NCI-H1105 treated with DMSO at 0.1 percent for 48 hours (cell line): ENCODE data around the gene GPR152.

Experiments used
- DNase-seq: peaks from one replicate; lab custom pipeline; 2025; lab: John Stamatoyannopoulos, UW

Gene GPR152, protein sequence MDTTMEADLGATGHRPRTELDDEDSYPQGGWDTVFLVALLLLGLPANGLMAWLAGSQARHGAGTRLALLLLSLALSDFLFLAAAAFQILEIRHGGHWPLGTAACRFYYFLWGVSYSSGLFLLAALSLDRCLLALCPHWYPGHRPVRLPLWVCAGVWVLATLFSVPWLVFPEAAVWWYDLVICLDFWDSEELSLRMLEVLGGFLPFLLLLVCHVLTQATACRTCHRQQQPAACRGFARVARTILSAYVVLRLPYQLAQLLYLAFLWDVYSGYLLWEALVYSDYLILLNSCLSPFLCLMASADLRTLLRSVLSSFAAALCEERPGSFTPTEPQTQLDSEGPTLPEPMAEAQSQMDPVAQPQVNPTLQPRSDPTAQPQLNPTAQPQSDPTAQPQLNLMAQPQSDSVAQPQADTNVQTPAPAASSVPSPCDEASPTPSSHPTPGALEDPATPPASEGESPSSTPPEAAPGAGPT

DNA sequence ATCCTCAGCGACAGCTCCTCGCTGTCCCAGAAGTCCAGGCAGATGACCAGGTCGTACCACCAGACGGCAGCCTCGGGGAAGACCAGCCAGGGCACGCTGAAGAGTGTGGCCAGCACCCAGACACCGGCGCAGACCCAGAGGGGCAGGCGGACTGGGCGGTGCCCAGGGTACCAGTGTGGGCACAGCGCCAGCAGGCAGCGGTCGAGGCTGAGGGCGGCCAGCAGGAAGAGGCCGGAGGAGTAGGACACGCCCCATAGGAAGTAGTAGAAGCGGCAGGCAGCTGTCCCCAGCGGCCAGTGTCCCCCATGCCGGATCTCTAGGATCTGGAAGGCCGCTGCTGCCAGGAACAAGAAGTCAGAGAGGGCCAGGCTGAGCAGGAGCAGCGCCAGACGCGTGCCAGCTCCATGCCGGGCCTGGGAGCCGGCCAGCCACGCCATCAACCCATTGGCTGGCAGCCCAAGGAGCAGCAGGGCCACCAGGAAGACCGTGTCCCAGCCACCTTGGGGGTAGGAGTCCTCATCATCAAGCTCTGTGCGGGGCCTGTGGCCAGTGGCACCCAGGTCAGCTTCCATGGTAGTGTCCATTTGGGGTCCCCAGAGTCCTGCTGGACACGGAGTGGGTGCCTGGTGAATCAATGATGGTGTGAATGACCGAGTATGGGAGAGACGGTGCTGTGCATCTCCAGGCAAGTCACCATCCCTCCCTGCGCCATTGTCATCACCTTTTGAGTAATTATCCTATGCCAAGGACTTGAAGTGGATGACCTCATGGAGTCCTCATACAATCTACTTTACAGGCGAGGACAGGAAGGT is at the start of gene GPR152:
Gene GPR152, minus strand, starts transcription at position 589 of the 812 bp plus-strand sequence. Its CDS starts 5 bp downstream, at position 584.
- DNase-seq = no peak

DNA sequence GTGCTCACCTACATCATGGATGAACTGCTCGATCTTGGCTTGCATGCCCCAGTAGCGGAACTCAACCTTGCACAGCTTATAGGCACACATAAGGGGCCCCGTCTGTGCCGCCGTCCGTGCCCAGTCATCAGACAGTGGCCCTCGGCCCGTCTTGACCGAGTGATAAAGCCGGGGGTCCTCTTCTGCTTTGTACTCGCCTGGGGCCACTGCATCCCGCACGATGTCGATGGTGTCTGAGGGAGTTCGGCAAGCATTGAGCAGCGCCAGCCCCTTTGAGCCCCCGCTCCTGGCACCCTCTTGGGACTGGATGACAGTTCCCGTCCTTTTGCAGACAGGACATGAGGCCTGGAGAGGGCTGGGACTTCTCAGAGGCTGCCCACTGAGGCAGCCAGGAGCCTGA is 49.3 kb upstream of the GPR152 start:
- DNase-seq = no peak

DNA sequence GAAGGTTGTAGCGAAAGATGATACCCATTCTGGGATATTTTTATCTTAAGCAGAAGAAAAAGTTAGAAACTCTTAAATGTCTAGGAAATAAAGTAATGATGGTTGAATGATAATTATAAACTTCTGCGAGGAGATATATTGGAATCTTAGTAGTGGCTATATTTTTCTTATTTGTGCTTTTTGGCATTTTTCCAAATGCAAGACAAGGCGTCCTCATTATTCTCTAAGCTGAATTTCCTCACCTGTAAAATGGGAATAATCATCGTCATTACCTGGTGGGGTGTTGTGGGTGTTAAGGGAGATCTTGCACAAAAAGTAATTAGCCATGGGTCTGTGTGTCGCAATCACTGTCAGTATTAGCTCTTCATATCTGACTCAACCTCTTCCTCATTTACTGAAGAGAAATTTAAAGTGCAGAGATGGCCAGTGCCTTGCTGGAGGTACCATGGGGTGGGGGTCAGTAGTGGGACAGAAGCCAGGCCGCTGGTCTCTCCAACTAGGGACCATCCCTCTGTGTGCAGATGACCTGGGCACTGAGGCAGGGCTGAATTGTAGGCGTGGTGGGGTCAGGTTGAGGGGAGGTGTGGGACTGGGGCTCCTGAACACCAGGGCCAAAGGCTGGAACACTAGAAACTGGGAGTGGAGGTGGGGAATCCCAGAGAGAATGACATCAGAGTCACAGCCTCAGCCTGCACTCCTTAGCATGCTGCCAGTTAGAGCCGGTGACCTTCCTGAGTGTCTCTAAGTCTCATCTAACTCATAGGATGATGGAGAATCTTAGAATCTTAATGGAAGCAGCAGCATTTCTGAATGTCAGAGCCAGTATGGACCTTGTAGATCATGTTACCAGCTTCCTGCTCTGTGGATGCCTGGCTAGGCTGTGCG is 48.5 kb upstream of the GPR152 start:
- DNase-seq = no peak

DNA sequence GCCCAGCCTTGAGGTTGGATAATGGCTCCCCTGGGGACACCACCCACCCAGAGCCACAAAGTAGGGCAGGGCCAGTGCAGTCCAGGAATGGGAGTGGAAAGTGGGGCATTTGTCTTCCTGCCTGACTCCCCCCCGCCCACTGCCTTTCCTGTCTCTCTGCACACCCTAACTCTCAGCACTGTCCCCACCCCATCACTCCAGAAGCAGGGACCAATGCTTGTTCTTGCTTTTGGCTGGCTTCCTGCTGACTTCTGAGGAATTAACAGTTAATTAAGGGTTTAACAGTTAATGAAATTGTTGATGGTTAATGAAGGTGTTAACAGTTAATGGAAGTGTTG is 47.9 kb upstream of the GPR152 start:
- no peak for DNase-seq

DNA sequence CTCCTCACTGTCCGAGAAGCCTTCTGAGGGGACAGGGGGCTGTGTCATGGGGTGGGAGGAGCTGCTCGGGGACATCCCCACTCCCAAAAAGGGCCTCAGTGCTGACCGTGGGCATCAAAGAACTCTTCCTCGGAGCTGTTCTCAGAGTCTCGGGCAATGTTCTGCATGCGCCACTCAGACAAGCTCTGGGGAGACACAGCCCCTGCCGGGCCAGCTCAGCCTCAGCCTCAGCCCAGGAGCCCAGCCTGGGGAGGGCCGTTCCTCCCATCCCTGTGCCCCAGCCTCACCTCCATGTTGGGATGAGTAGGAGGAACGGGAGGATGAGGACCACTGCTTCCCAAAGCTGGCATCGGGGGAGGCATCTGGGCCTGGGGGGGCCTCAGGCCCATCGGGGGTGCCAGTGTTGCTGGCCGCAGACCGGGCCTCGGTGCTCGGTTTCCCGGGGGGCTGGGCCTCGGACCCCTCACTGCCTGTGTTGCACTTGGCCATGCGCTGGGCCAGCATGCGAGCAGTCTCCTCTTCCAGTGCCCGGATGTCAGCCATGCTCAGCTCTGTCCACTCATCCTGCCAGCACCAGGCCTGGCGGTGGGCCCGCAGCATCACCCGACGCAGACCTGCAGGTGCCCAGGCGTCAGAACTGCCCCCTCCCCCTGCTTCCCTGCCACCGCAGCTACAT is 47.4 kb upstream of the GPR152 start:
- no peak for DNase-seq

DNA sequence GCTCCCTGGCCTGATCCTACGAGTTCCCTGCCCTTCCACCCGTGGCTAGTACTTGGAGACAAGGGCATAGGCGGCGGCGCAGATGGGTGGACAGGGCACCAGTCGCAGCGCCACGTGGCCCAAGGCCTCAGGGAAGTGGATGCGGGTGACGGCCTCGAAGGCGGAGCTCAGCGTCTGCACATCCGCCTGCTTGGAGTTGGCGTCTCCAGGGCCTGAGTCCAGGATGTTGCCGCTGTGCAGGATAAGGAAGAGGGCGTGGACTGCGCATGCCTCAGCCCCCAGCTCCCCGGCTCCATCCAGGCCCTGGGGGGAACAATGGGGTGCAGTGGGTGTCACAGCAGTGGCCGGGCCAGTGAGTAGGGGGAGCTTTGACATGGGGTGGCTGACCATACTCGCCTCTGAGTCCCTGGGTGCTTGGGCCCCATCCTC is 46.0 kb upstream of the GPR152 start:
- DNase-seq = no peak

DNA sequence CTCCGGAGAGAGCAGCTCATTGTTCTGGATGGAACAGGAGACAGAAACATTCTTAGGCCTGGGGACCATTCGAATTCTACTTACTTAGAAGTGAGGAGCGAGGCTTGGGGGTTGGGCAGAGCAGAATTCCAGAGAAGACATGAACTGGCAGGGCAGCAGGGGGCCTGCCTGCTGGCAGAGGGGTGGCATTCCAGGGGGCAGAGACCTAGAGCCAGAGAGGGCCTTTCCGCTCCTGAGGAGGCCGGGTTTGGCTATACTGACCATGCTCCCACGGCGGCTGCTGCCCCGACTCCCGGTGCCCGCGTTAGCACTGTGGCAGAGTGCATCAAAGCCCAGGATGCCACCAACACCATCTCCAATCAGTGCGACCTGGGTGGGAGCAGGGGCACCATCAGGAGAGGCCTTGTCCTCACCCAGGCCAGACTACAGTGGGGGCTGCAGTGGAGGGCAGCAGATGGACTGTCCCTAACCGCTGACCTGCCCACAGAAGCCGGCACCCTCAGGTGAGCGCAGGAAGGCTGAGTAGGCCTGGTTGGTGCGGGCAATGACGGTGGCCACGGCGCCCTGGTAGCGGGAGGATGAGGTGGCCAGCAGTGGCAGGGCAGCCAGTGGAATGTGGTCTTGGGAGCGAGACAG is 45.2 kb upstream of the GPR152 start:
- DNase-seq = no peak

DNA sequence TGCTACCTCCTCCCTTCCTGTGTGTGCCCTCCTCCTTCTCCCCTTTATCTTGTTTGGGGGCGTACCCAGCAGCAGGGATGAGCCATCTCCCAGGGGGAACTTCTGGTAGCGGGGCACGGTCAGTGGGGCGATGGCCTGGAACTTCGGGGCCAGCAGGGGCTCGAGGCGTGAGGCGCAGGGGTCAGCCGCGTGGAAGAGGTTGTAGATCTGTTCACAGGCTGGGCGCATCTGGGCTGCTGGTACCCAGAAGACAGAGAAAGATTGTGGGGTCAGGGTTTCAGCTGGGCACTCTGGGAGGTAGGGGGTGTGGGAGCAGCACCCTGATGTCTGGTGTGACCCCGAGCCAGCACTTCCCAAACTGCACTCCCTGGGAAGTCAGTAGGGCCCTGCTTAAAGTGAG is 43.6 kb upstream of the GPR152 start:
- no peak for DNase-seq

DNA sequence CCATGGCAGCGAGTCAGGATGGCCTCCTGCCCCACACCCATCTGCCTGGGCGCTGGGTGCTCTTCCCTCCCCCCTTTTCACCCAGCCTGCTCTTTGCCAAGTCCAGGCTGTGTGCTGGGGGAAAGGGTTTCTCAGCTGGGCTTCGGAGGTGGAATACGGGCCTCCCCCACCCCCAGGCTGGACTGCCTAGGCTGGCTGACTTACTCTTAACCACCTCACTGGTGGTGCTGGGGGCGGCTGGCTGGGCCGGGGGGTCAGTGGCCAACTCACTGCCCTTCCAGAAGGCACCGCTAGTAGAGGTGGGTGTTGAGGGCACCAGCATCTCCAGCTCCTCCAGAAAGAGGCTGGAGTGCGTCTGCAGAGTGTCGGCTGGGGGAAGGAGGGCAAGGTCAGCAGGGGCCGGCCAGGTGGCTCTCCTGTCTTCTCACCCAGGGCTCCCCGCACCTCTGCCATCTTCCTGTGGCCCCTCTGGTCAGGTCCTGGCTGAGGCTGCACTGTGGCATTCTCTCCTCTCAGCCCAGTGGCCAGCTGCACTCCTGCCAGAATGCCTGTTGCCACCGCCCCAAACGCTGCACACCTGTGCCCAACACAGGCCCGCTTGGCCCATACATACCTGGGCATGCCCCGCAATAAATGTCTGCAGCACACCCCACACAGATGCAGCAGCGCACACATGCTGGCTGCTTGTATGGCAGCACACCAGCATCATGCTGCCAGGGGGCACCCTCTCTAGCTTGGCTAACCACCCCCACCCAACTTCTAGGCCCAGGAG is 42.9 kb upstream of the GPR152 start:
- DNase-seq = no peak

DNA sequence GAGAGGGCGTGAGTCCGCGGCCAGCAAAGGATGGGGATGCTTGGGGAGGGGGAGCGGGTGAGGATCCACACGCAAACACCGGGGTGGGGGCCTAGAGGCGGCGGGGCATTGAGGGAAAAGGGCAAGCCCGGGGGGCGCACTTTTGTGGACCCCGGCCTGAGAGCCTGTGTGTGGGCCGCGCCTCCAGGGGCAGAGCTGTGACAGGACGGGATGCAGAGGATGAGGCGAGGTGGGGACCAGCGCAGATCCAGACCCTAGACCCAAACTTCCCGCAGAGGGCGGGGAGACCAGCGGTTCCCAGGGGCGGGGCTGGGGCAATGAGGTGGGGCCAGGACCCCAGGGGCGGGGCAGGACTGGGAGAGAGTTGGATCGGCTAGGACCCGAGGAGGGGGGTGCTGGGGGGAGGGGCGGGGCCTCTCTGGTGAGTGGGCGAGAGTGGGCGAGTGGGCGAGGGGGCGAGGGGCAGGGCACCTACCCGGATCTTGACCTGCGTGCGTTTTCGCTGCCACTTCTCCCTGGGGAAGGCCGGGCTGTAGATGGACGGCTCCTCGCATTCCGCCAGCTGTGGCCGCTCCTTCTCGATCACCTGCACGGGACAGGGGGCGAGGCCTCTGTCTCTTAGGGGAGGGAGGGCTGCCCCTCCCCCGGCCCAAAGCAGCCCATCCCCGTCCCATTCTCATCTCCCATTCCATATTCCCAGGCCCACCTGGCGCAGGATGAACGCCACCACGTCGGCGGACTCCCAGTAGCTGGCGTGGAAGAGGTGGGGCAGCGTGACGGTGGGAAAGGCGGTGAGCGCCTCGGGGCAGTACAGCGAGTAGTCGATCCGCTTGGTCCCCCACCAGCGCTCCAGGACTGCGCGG is 42.1 kb upstream of the GPR152 start:
- no peak for DNase-seq

DNA sequence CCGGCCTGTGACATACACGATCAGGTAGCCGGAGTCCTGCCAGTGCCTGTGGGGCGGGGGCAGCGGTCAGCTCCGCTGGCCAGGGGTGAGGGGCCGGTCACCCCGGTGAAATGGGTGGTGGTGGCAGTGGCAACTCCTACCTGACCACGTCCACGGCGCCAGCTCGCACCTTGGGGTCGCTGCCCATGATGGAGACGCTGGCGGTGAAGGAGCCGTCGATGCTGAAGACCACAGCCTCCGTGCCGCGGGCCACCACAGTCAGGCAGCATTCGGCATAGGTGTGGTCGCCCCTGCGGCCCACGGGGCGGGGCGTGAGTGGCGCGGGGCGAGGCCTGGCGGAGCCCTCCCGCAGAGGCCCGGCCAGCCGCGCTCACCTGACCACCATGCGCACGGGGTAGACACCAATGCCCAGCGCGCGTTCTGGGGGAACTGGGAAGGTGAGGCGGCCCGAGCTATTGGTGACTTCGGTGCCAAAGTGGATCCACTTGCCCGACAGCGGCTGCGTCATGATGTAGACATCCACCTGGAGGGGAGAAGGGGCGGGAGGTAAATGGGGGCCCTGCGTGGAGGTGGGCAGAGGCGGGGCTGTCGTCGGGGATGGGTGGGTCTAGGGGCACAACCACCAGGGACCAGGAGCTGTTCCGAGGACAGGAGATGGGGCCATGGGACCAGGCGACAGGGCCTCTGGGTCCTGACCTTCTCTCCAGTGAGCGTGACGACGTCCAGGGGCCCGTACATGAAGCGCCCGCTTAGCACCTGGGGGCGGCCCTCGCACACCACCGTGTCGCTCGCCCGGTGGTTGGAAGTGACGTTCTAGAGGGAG is 41.2 kb upstream of the GPR152 start:
- no peak for DNase-seq

DNA sequence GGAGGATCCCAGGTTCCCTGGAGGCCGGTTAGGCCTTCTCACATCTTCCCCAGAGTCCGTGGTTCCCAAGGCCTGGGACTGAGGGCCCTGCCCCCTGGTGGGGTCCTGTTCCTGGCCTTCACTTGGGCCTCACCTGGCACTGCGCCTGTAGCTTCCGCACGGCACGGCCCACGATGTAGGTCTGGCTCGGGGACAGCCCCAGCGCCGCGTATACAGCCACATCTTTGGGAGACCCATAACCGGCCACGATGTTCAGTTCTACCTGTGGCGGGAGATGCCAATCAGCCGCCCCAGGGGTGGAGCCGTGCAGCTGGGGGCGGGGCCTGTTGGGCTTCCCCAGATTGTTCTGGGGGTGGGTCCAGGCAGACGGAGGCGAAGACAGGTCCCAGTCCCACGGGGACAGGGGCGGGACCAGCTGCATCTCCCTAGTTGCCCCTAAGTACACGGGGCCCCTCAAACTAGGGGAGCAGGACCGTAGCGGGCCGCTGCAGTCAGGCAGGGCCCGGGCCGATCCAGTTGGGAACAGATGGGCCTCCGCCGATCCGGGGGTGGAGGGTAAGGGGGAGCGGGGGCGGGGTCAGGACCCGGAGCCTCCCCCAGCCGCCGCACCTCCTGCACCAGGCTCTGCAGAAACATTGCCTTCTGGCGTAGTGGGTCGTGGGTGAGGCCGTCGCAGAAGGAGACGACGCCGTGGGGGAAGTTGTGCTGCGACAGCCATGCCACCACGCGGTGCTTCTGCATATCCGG is 40.4 kb upstream of the GPR152 start:
- DNase-seq = no peak

DNA sequence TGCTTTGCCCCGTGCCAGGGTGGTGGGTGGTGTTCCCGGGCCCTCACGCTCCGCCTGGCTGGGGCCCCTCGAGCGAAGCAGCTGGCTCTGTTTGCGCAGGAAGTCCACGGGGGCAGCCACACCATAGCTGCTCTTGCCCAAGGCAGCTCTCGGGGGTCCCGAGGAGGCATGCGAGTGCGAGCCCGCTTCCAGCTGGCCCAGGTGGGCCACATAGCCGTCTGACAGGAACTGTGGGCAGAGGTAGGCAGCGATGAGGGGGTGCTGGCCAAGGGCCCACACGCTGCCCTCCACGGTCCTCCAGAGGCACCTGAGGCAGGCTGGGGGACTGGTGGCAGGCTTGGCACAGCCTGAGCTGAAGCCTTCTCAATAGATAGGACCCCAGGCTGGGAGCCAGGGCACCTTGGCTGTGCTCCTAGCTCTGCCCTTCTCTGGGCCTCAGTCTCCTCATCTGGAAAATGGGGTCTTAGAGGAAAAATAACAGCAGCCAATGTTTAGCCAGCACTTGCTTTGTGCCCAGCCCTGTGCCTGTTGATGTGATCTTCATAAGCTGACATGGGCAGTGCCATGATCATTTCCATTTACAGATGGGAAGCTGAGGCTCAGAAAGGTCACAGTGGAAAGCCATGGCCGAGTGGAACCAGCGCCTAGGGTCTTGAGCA is 39.7 kb upstream of the GPR152 start:
- no peak for DNase-seq

DNA sequence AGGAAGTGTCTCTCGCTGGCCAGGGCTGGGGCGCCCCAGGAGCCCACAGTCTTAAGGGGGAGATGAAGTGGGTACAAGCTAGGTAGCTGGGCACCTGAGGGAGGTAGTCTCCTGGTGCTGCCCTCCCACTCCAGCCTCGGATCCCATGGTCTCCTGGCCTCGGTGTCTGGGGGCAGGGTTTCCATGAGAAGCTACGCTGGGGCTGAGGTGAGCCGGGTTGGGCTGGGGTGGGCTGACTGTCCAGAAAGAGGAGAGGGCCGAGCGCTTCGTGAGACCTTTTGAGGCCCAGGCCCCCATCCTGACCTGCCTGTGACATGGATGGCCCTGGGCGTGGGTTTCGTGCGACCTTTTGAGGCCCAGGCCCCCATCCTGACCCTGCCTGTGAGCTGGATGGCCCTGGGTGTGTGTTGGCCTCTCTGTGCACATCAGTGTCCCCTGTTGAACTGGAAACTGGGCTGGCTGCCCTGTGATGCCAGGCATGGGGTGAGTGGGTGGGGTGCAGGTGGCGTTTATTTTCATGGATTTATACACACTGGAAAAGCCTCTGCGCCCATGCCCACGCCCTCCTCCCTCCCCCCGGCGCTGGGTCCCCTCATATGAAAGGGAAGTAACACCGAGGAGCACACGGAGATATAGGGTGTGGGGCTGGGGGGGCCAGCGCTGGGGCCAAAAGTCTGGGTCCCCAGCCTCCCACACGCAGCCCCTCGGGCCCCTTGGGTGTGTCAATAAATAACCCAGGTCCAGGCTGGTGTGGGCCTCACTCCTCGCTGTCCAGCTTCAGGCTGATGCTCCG is 38.9 kb upstream of the GPR152 start:
- no peak for DNase-seq

DNA sequence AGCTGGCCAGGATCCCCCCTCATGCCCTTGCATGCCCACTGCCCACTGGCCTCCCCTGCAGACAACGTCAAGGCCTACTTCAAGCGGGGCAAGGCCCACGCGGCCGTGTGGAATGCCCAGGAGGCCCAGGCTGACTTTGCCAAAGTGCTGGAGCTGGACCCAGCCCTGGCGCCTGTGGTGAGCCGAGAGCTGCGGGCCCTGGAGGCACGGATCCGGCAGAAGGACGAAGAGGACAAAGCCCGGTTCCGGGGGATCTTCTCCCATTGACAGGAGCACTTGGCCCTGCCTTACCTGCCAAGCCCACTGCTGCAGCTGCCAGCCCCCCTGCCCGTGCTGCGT is 38.2 kb upstream of the GPR152 start:
- no peak for DNase-seq

DNA sequence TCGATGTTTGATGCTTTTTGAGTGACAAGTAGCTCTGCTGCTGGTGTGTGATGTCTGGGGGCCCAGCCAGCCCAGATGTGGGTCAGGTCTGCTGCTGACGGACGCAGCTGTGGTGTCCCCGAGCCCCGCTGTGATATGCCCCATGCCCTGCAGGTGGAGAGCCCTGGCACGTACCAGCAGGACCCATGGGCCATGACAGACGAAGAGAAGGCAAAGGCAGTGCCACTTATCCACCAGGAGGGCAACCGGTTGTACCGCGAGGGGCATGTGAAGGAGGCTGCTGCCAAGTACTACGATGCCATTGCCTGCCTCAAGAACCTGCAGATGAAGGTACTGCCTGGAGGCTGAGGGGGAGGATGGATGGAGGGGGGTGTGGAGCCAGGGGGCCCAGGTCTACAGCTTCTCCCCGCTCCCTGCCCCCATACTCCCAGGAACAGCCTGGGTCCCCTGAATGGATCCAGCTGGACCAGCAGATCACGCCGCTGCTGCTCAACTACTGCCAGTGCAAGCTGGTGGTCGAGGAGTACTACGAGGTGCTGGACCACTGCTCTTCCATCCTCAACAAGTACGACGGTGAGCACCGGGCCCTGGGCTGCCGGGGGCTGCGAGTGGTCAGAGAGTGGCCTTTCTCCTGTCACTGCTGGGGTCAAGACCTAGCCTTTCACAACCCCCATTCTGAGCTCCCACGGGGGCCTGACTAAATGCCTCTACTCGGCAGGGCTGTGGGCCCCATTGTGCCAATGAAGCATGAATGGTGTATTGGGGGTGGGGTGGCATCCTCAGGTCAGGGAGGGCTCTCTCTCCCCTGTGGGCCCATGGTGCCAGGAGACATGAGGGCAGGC is 37.6 kb upstream of the GPR152 start:
- DNase-seq = no peak
